ENCODE measurements around the gene RXRB. TPM values are rescaled to one million over a fixed set of nuclear protein-coding genes. Genes with fewer than 3 reads are reported as not detected.

Gene RXRB
- total and polyA plus RNA-seq, 2 of the 13 experiments (the other 11 are each of a cell fraction or from before 2014, with no cell fraction given), result 26.7 to 55.7 TPM

DNA sequence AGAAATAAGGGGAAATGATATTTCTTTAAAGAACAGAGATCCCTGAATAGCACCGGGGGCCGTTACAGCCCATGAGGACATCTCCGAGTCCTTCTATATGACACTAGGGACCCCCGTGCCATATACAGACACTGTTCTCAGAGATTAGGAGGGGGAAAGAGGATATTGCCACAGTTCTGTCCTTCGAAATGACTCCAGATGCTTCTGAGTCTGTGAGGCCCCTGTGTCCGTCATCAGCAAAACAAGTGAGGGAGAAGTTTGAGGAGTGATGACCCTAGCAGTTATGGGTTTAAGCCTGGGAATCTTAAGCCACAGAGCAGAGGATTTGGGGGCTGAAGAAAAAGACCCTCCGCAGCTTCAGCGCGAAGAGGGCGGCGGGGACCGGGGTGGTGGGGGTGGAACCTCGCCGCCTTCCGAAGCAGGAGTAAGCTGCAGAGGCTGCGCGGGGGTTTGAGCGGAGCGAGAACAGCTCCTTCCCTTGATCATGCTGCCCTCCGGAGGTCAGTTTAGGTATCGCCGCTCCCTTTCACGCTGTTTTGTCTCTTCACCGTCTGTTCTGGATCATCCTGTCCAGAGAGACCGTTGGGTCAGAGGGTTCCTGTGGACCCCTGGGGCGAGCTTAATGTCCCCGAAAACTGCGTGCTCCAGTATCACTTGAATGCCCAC, 47.6 kb upstream of the RXRB start (continued):
- TF ChIP-seq PPARG (CRISPR knock-in tag; conservative IDR thresholded peaks at IDR 0.05), result peak; percentile 43; the same call in 1 of the 2 replicates
- TF ChIP-seq CC2D1A (CRISPR knock-in tag; IDR thresholded peaks at IDR 0.05), result 0 out of 2 replicates have a peak, but pooled peaks have one; percentile 36
- TF ChIP-seq, protein P1, sequence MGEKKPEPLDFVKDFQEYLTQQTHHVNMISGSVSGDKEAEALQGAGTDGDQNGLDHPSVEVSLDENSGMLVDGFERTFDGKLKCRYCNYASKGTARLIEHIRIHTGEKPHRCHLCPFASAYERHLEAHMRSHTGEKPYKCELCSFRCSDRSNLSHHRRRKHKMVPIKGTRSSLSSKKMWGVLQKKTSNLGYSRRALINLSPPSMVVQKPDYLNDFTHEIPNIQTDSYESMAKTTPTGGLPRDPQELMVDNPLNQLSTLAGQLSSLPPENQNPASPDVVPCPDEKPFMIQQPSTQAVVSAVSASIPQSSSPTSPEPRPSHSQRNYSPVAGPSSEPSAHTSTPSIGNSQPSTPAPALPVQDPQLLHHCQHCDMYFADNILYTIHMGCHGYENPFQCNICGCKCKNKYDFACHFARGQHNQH (CRISPR knock-in tag; IDR thresholded peaks at IDR 0.05), result peak; percentile 43; the same call in 1 of the 2 replicates
- TF ChIP-seq MIXL1 (CRISPR knock-in tag; IDR thresholded peaks at IDR 0.05), result 0 out of 2 replicates have a peak, but pooled peaks have one; percentile 47
- no peak for TF ChIP-seq HOXD1 (CRISPR knock-in tag; IDR thresholded peaks at IDR 0.05)
- no peak for TF ChIP-seq FOXC1 (CRISPR knock-in tag; IDR thresholded peaks at IDR 0.05; ENCODE audit: borderline replicate concordance)
- TF ChIP-seq ZNF792 (CRISPR knock-in tag; IDR thresholded peaks at IDR 0.05), result peak; percentile 73
- no peak for TF ChIP-seq ZNF12 (CRISPR knock-in tag; IDR thresholded peaks at IDR 0.05)
- TF ChIP-seq KDM3A (CRISPR knock-in tag; IDR thresholded peaks at IDR 0.05; ENCODE audit: low read depth), result no peak; the same call in 1 of the 2 replicates
- peak in 1 of 2 experiments; percentile 34; a peak in 1 of 4 replicates for TF ChIP-seq POLR2A (IDR thresholded peaks at IDR 0.05; ENCODE audit: insufficient read depth in 1 of 2, low read depth in 2 of 2, low read length in 2 of 2)
- TF ChIP-seq, protein P2, sequence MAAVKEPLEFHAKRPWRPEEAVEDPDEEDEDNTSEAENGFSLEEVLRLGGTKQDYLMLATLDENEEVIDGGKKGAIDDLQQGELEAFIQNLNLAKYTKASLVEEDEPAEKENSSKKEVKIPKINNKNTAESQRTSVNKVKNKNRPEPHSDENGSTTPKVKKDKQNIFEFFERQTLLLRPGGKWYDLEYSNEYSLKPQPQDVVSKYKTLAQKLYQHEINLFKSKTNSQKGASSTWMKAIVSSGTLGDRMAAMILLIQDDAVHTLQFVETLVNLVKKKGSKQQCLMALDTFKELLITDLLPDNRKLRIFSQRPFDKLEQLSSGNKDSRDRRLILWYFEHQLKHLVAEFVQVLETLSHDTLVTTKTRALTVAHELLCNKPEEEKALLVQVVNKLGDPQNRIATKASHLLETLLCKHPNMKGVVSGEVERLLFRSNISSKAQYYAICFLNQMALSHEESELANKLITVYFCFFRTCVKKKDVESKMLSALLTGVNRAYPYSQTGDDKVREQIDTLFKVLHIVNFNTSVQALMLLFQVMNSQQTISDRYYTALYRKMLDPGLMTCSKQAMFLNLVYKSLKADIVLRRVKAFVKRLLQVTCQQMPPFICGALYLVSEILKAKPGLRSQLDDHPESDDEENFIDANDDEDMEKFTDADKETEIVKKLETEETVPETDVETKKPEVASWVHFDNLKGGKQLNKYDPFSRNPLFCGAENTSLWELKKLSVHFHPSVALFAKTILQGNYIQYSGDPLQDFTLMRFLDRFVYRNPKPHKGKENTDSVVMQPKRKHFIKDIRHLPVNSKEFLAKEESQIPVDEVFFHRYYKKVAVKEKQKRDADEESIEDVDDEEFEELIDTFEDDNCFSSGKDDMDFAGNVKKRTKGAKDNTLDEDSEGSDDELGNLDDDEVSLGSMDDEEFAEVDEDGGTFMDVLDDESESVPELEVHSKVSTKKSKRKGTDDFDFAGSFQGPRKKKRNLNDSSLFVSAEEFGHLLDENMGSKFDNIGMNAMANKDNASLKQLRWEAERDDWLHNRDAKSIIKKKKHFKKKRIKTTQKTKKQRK (IDR thresholded peaks at IDR 0.05; ENCODE audit: low read length), result no peak
- no peak for TF ChIP-seq ZNF564 (CRISPR knock-in tag; IDR thresholded peaks at IDR 0.05)
- TF ChIP-seq, protein P3, sequence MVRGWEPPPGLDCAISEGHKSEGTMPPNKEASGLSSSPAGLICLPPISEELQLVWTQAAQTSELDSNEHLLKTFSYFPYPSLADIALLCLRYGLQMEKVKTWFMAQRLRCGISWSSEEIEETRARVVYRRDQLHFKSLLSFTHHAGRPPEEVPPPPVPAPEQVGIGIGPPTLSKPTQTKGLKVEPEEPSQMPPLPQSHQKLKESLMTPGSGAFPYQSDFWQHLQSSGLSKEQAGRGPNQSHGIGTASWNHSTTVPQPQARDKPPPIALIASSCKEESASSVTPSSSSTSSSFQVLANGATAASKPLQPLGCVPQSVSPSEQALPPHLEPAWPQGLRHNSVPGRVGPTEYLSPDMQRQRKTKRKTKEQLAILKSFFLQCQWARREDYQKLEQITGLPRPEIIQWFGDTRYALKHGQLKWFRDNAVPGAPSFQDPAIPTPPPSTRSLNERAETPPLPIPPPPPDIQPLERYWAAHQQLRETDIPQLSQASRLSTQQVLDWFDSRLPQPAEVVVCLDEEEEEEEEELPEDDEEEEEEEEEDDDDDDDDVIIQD (CRISPR knock-in tag; IDR thresholded peaks at IDR 0.05; ENCODE audit: low read depth), result no peak
- TF ChIP-seq SALL2 (CRISPR knock-in tag; IDR thresholded peaks at IDR 0.05), result peak; percentile 29; the same call in 1 of the 2 replicates
- TF ChIP-seq, protein P4, sequence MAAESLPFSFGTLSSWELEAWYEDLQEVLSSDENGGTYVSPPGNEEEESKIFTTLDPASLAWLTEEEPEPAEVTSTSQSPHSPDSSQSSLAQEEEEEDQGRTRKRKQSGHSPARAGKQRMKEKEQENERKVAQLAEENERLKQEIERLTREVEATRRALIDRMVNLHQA (CRISPR knock-in tag; IDR thresholded peaks at IDR 0.05), result no peak
- TF ChIP-seq SP1 (IDR thresholded peaks at IDR 0.05), result no peak
- TF ChIP-seq SP1 (CRISPR knock-in tag; IDR thresholded peaks at IDR 0.05), result peak; percentile 36; the same call in 1 of the 2 replicates
- 0 out of 2 replicates have a peak, but pooled peaks have one; percentile 36 for TF ChIP-seq FOSL2 (CRISPR knock-in tag; IDR thresholded peaks at IDR 0.05)
- 0 out of 2 replicates have a peak, but pooled peaks have one; percentile 60 for TF ChIP-seq ZNF598 (CRISPR knock-in tag; IDR thresholded peaks at IDR 0.05; ENCODE audit: borderline replicate concordance)
- TF ChIP-seq, protein P5, sequence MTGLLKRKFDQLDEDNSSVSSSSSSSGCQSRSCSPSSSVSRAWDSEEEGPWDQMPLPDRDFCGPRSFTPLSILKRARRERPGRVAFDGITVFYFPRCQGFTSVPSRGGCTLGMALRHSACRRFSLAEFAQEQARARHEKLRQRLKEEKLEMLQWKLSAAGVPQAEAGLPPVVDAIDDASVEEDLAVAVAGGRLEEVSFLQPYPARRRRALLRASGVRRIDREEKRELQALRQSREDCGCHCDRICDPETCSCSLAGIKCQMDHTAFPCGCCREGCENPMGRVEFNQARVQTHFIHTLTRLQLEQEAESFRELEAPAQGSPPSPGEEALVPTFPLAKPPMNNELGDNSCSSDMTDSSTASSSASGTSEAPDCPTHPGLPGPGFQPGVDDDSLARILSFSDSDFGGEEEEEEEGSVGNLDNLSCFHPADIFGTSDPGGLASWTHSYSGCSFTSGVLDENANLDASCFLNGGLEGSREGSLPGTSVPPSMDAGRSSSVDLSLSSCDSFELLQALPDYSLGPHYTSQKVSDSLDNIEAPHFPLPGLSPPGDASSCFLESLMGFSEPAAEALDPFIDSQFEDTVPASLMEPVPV (CRISPR knock-in tag; IDR thresholded peaks at IDR 0.05), result no peak
- no peak for TF ChIP-seq ZNF552 (CRISPR knock-in tag; IDR thresholded peaks at IDR 0.05; ENCODE audit: borderline replicate concordance)
- TF ChIP-seq ZNF7 (CRISPR knock-in tag; IDR thresholded peaks at IDR 0.05), result no peak
- TF ChIP-seq ZNF746 (CRISPR knock-in tag; IDR thresholded peaks at IDR 0.05), result peak; percentile 11; the same call in 1 of the 2 replicates
- no peak for TF ChIP-seq ZNF136 (CRISPR knock-in tag; IDR thresholded peaks at IDR 0.05; ENCODE audit: low read depth)
